Left lobe of liver (tissue), 2 donors: ENCODE measurements around the gene RGS3. TPM values are rescaled to one million over a fixed set of nuclear protein-coding genes. Genes with fewer than 3 reads are reported as not detected.
A peak's percentile ranks its signal among the peaks of the same experiment; 100 is the strongest.

ENCODE experiments used
- ATAC-seq: fragments of 200-7000 bp; cut with Tn5 transposase; one replicate; pipeline ENCODE4 v1.9.1; 2020; ENCODE audit warnings: mild to moderate bottlenecking, moderate library complexity
- DNase-seq: peaks from one replicate; pipeline ENCODE4 v3.0.0-alpha.2; 2020; ENCODE audit warnings: low spot score
- total RNA-seq: library from RNA; stranded (reverse); gene quantifications from one replicate; pipeline ENCODE4 v1.2.1, GENCODE V29; 2021
- donor health status: DM: no; HTN: no; CAD: no; lungs with moderate emphysema.
- donor health status: DM: no; HTN: yes; CAD: no.

Gene RGS3
- total RNA-seq, 1 donor from 2014 or later, result 19.5 TPM

DNA sequence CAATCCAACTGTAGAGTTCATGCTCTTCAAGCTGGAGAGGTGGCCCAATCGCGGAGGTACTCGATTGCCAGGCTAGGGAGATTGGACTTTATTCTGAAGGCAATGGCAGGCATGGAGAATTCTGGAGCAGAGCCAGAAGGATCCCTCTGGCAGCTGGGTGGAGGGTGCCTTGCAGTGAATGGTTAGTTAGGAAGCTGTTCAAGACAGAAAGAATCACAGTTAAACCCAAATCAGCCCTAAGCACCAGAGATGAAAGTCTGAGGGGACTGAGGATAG is 182.4 kb downstream of the RGS3 start:
- peak; percentile 61 for ATAC-seq
- DNase-seq, result no peak

DNA sequence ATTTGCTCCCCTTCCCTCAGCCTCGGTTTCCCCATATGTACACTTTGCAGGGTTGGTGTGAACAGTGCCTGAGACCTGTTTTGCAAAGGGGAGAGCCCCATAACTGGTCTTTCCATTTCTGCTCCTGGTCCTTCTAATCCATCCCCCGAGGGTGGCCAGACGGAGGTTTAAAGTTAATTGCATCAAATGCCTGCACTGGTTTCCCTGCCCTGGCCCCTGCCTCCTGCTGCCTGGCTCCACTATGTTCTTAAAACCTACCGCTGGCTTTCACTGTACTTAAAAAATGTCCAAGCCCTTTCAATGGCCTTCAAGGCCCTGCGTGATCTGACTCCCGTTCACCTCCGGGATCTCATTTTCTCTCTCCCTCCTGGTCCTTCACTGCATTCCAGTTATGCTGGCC is 183.0 kb downstream of the RGS3 start:
- ATAC-seq (no peak), DNase-seq (no peak)

Other genes with a start within 250 kb of the RGS3 start
- 12.2 TPM for gene FKBP15, start 242.4 kb upstream of the RGS3 start, total RNA-seq
- 74.9 TPM for gene SLC31A1, start 242.2 kb upstream of the RGS3 start, total RNA-seq
- 17.8 TPM for gene CDC26, start 188.2 kb upstream of the RGS3 start, total RNA-seq
- gene PRPF4, start 188.1 kb upstream of the RGS3 start, total RNA-seq, result 12.0 TPM
- 0.20 TPM for gene RNF183, start 160.4 kb upstream of the RGS3 start, total RNA-seq
- 3.0 TPM for gene WDR31, start 123.5 kb upstream of the RGS3 start, total RNA-seq
- gene BSPRY, start 114.2 kb upstream of the RGS3 start, total RNA-seq, result 0.33 TPM
- gene HDHD3, start 86.7 kb upstream of the RGS3 start, total RNA-seq, result 76.9 TPM
- gene ALAD, start 62.4 kb upstream of the RGS3 start, total RNA-seq, result 152 TPM
- gene POLE3, start 53.1 kb upstream of the RGS3 start, total RNA-seq, result 14.3 TPM
- 0.96 TPM for gene C9orf43, start 53.0 kb upstream of the RGS3 start, total RNA-seq